SH-SY5Y (cell line): ENCODE results near the gene ARVCF.

ENCODE experiments used
- GATA2 ChIP-seq: IDR thresholded peaks from 2 replicates; pipeline ENCODE4 v1.6.1; 2011; ENCODE audit warnings: mild to moderate bottlenecking, low read depth, low read length
- GATA3 ChIP-seq: IDR thresholded peaks from 2 replicates; pipeline ENCODE4 v1.6.1; 2011; ENCODE audit warnings: low read depth, mild to moderate bottlenecking, low read length, moderate library complexity

- TF ChIP-seq GATA2 (no peak), GATA3 (no peak)
These were observed at the start of gene ARVCF for GRCh38 chr22:20016734-20017621.
